ENCODE data around the gene MISP. TPM values are rescaled to one million over a fixed set of nuclear protein-coding genes. Genes with fewer than 3 reads are reported as not detected.
A peak's percentile ranks its signal among the peaks of the same experiment; 100 is the strongest.

The MISP gene
- total RNA-seq, 6 experiments from 2014 or later = 0.05 to 0.07 TPM; not detected in 4

DNA sequence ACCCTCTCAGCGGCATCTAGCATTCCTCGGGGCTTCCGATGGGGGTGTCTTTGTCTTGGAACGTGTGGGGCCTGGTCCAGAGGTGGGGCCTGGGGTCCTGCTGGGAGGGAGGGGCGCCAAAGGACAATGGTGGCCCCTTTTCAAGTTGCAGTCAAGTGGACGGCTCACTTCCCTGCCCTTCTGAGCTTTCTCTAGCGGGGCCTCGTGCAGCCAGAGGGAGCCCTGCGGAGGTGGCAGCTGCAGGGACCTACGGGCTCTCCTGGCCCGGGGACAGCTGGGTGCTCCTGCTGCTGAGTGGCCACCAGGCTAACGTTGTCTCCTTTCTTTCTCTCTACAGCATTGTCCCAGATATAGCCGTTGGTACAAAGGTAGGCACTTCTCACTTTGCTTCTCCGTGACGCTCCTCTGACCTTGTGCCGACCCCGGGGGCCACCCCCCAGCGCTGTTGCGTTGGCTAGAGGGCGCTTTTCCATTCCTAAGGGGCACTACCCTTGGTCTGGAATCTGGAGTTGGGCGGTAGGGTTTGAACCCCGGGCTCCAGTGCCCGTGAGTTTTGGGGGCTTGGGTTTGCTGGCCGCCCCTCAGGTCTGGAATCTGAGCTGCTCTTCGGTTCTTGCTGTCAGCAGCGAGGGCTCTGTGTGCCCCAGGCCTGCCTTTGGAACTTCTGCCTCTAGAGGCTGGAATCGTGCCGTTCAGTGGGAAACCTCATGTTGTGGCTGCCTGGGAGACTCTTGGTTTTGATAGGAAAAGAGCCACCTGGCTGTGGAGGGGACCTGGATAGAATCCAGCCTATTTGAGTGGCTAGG is 48.4 kb downstream of the MISP start:
- peak overlapping the region; percentile 88 for H3K27ac Mint-ChIP-seq
- H3K4me3 Mint-ChIP-seq = peak overlapping the region; percentile 93
- peak; percentile 41 for DNase-seq
- H3K27me3 Mint-ChIP-seq (ENCODE audit: insufficient read depth) = peaks cover 15% of the 10 kb centered on the region
- H3K4me1 Mint-ChIP-seq (ENCODE audit: low read depth) = peaks cover 35% of the 10 kb centered on the region
- H3K36me3 Mint-ChIP-seq (ENCODE audit: low read depth) = peaks cover 39% of the 10 kb centered on the region
- TF ChIP-seq CTCF (IDR thresholded peaks at IDR 0.05) = peak; percentile 64
- H3K9me3 Mint-ChIP-seq = no peaks in the 10 kb centered on the region

DNA sequence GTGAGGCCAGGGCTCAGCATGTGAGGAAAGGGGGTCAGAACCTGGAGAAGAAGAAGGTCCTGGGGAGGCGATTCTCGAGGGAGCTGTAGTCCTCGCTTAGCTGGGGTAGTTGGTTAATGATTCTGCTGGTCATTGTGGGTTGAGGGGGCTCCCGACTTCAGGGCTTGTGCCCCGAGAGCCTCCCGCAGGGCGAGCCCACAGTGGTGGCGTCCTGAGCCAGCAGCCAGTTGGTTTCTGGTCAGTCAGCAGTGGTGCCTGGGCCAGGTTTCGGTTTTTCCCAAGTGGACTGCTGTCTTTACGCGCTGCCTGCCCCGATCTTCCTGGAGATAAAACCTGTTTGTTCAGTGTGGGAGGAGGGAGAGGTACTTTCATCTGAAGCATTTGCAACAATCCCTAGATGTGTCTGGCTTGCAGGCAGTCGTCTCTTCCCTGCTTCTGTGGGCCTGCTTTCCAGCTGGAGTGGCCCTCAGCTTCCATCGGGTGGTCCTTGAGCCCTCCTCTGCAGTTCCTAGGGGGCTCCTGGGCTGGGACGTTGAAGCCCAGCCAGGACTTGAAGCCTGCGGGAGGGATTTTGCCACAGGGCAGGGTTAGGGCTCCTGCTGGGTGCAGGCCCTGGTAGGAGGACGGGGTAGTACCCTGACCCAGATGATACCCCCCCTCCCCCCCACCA is 49.6 kb downstream of the MISP start:
- no peak for DNase-seq
- no peaks in the 10 kb centered on the region for H3K9me3 Mint-ChIP-seq
- peaks cover 15% of the 10 kb centered on the region for H3K27me3 Mint-ChIP-seq (ENCODE audit: insufficient read depth)
- TF ChIP-seq CTCF (IDR thresholded peaks at IDR 0.05) = no peak
- H3K36me3 Mint-ChIP-seq (ENCODE audit: low read depth) = peaks cover 39% of the 10 kb centered on the region
- peak overlapping the region; percentile 88 for H3K27ac Mint-ChIP-seq
- peak overlapping the region; percentile 93 for H3K4me3 Mint-ChIP-seq
- H3K4me1 Mint-ChIP-seq (ENCODE audit: low read depth) = peaks cover 35% of the 10 kb centered on the region

DNA sequence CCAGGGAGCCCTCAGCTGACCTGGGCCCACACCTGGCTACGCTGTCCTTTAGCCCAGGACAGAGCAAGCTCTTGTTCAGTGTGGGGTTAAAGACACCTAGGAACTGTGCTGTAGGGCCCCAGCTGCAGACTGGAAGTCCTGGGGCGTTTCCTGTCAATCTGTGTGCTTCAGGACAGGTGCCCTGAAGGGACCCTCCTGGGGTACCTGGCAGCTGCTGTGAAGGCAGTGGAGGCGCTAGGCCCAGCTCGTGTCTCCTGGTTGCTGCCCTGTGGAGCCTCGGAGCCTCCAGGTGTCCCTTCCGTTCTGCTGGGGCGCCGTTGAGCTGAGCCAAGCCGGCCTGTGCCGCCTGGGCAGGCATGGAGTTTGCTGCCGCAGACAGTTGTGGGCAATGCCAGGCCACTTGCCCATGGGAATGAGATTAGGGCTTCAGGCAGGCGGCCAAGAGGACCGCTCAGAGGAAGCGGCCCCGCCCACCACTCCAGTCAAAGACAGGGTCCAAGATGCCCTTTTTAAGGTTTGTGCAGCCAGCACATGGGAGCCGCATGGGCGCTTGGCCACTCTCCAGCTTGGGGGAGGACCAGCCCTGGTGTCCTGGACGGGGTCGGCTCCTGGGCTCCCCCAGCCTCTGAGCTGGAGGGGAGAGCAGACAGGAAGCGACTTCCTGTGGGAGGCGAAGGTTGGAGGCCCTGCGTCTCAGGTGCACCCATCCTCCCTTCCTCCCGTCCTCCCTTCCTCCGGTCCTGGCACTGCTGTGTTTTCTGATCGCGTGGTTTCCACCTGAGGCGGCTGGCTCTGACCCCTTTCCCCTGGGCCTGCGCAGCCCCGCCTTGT is 50.3 kb downstream of the MISP start:
- no peak for TF ChIP-seq CTCF (IDR thresholded peaks at IDR 0.05)
- Mint-ChIP-seq H3K27me3 (ENCODE audit: insufficient read depth) (peaks cover 15% of the 10 kb centered on the region), H3K27ac (peak overlapping the region; percentile 80), H3K4me3 (peak overlapping the region; percentile 66), H3K9me3 (no peaks in the 10 kb centered on the region), H3K4me1 (ENCODE audit: low read depth) (peaks cover 35% of the 10 kb centered on the region), H3K36me3 (ENCODE audit: low read depth) (peaks cover 39% of the 10 kb centered on the region)
- DNase-seq = no peak

DNA sequence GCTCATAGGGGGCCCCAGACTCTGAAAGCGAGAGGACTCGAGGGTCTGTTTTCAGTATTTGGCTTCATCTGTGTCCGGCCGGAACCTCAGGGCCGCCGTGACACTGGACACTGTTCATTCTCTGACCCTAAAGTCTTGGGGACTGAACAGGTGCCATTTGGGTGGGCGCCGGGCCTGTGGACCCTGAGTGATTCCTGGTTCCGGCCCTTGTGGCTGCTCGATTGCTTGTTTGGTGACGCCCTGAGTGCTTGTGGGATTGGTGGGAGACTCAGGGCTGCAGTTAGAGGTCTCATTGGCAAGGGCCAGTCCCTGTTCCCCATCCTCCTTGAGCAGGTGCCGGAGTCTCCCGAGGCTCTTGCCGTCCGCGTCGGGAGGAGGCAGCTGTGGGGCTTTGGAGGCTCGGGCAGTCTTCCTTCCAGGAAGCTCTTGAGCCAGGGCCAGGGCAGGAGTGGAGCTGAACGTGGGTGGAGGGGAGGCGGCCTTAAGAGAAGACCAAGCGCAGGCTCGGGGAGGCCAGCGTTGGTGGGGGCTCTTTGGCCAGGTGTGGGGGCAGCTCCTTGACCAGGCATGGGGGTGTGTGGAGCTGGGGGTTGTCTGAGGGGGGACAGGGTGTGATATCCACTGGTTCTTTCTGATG is 51.1 kb downstream of the MISP start:
- Mint-ChIP-seq H3K27me3 (ENCODE audit: insufficient read depth) (peaks cover 19% of the 10 kb centered on the region), H3K36me3 (ENCODE audit: low read depth) (peaks cover 39% of the 10 kb centered on the region), H3K4me3 (peak overlapping the region; percentile 66), H3K27ac (peak overlapping the region; percentile 80), H3K4me1 (ENCODE audit: low read depth) (peaks cover 30% of the 10 kb centered on the region), H3K9me3 (no peaks in the 10 kb centered on the region)
- no peak for DNase-seq
- TF ChIP-seq CTCF (IDR thresholded peaks at IDR 0.05) = no peak

- no peak for TF ChIP-seq CTCF (IDR thresholded peaks at IDR 0.05)
- Mint-ChIP-seq H3K4me3 (peak overlapping the region; percentile 66), H3K27ac (peak overlapping the region; percentile 80), H3K4me1 (ENCODE audit: low read depth) (peaks cover 30% of the 10 kb centered on the region), H3K27me3 (ENCODE audit: insufficient read depth) (peaks cover 21% of the 10 kb centered on the region), H3K9me3 (no peaks in the 10 kb centered on the region), H3K36me3 (ENCODE audit: low read depth) (peaks cover 44% of the 10 kb centered on the region)
- no peak for DNase-seq
Observed at GRCh38 chr19:802498-803098, 51.7 kb downstream of the MISP start.
